ENCODE measurements around the gene SLC2A10.

The SLC2A10 gene

GRCh38 chr20:46703435-46703834 is 6.0 kb upstream of the SLC2A10 start:
- no peak for DNase-seq (ENCODE audit: low read depth in 2 of 2)

GRCh38 chr20:46704714-46705377 is 4.6 kb upstream of the SLC2A10 start:
- no peak for DNase-seq (ENCODE audit: low read depth in 2 of 2)

- no peak for DNase-seq (ENCODE audit: low read depth in 2 of 2)
These were observed 4.1 kb upstream of the SLC2A10 start for GRCh38 chr20:46705378-46705729.

- DNase-seq (ENCODE audit: low read depth in 2 of 2) = no peak
These were observed 3.2 kb upstream of the SLC2A10 start for GRCh38 chr20:46706242-46706641.

GRCh38 chr20:46708172-46708860 is 1.1 kb upstream of the SLC2A10 start:
- DNase-seq (ENCODE audit: low read depth in 2 of 2) = no peak

- DNase-seq (ENCODE audit: low read depth in 2 of 2) = no peak
These were observed 392 bp upstream of the SLC2A10 start for GRCh38 chr20:46709055-46709458.

- no peak for DNase-seq (ENCODE audit: low read depth in 2 of 2)
These were observed 884 bp downstream of the SLC2A10 start for GRCh38 chr20:46710153-46710913.

GRCh38 chr20:46712056-46712636 is 2.7 kb downstream of the SLC2A10 start:
- no peak for DNase-seq (ENCODE audit: low read depth in 2 of 2)

- DNase-seq (ENCODE audit: low read depth in 2 of 2) = no peak
These were observed 4.7 kb downstream of the SLC2A10 start for GRCh38 chr20:46713957-46714834.

- DNase-seq (ENCODE audit: low read depth in 2 of 2) = no peak
These were observed 5.9 kb downstream of the SLC2A10 start for GRCh38 chr20:46715292-46715756.

- no peak for DNase-seq (ENCODE audit: low read depth in 2 of 2)
These were observed 8.5 kb downstream of the SLC2A10 start for GRCh38 chr20:46717818-46718541.

GRCh38 chr20:46720019-46720418 is 10.6 kb downstream of the SLC2A10 start:
- DNase-seq (ENCODE audit: low read depth in 2 of 2) = no peak

GRCh38 chr20:46720776-46721425 is 11.5 kb downstream of the SLC2A10 start:
- no peak for DNase-seq (ENCODE audit: low read depth in 2 of 2)

- no peak for DNase-seq (ENCODE audit: low read depth in 2 of 2)
These were observed 12.0 kb downstream of the SLC2A10 start for GRCh38 chr20:46721476-46721875.

- DNase-seq (ENCODE audit: low read depth in 2 of 2) = no peak
These were observed 13.0 kb downstream of the SLC2A10 start for GRCh38 chr20:46722450-46722849.

- DNase-seq (ENCODE audit: low read depth in 2 of 2) = no peak
These were observed 13.6 kb downstream of the SLC2A10 start for GRCh38 chr20:46723039-46723438.

- no peak for DNase-seq (ENCODE audit: low read depth in 2 of 2)
These were observed 15.0 kb downstream of the SLC2A10 start for GRCh38 chr20:46724343-46724959.

- DNase-seq (ENCODE audit: low read depth in 2 of 2) = no peak
These were observed 16.0 kb downstream of the SLC2A10 start for GRCh38 chr20:46725186-46726165.

GRCh38 chr20:46731770-46732169 is 22.3 kb downstream of the SLC2A10 start:
- DNase-seq (ENCODE audit: low read depth in 2 of 2) = no peak
